OCI-LY7 (cell line): ENCODE results near the gene STAT4.

ENCODE experiments used
- EZH2phosphoT487 ChIP-seq: fragments of 200-600 bp; sonication (generic); IDR thresholded peaks from 2 replicates; pipeline ENCODE4 v1.6.1; 2018; ENCODE audit warnings: low read depth, borderline replicate concordance, mild to moderate bottlenecking, mixed run types, antibody characterized with exemption, low read length, moderate library complexity, mixed read lengths
- TF ChIP-seq, protein P1 (sequence below): fragments of 200-600 bp; sonication (generic); conservative IDR thresholded peaks from 2 replicates; pipeline ENCODE4 v1.5.1; 2014; ENCODE audit warnings: mild to moderate bottlenecking, antibody characterized with exemption, low read length, moderate library complexity, mixed read lengths

DNA sequence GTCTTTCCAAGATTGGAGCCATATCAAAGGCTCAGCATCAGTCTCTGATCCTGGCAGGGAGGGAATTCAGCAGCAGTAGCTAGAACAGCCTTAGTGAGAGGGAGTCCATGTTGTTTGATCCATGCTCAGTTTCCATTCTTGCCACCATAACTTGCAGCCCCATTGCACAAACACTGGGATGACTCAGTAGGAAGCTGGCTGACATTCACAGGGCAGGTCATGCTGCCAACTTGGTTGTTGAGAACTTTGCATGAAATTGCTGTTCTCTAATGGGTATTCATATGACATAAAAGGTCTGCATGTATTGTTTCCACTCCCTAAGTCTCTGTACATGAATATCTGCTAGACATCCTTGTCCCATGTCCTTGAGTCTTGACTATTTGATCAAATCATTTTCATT is 29.9 kb upstream of the STAT4 start:
- TF ChIP-seq, protein P1, sequence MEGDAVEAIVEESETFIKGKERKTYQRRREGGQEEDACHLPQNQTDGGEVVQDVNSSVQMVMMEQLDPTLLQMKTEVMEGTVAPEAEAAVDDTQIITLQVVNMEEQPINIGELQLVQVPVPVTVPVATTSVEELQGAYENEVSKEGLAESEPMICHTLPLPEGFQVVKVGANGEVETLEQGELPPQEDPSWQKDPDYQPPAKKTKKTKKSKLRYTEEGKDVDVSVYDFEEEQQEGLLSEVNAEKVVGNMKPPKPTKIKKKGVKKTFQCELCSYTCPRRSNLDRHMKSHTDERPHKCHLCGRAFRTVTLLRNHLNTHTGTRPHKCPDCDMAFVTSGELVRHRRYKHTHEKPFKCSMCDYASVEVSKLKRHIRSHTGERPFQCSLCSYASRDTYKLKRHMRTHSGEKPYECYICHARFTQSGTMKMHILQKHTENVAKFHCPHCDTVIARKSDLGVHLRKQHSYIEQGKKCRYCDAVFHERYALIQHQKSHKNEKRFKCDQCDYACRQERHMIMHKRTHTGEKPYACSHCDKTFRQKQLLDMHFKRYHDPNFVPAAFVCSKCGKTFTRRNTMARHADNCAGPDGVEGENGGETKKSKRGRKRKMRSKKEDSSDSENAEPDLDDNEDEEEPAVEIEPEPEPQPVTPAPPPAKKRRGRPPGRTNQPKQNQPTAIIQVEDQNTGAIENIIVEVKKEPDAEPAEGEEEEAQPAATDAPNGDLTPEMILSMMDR, result no peak
- no peak for TF ChIP-seq EZH2phosphoT487
